B cell (primary cell): Measurements from ENCODE around the gene ZNF469. TPM values are rescaled to one million over a fixed set of nuclear protein-coding genes. Genes with fewer than 3 reads are reported as not detected.
"Not testable (repeated sequence)": the region's sequence is repeated elsewhere in the genome, so short reads cannot be mapped to it uniquely, and the experiment has no call there.

ENCODE experiments used
- ATAC-seq: fragments of 200-7000 bp; cut with Tn5 transposase; one replicate; pipeline ENCODE4 v1.10.0; 2021; ENCODE audit warnings: low read depth, mild to moderate bottlenecking, moderate number of reproducible peaks, moderate library complexity
- CTCF ChIA-PET: fragments of 350-600 bp; sonication (Branson Sonifier 250); formaldehyde crosslinking; loops from one replicate; lab custom pipeline; 2021; ENCODE audit warnings: antibody characterized with exemption, inconsistent platforms; lab: Charles Lee
- POLR2A ChIA-PET: fragments of 350-600 bp; sonication (Branson Sonifier 250); formaldehyde crosslinking; loops from one replicate; lab custom pipeline; 2021; ENCODE audit warnings: antibody characterized with exemption; lab: Charles Lee
- DNase-seq: peaks from one replicate; pipeline ENCODE4 v3.0.0; 2013
- H2AFZ ChIP-seq: 2 replicates; pipeline ENCODE4 v1.6.1; 2012; ENCODE audit warnings: mild to moderate bottlenecking, low read depth, low read length; ENCODE audit not compliant: insufficient read depth, poor library complexity, severe bottlenecking
- H3K27ac ChIP-seq, 2 donors: 1 replicate in 1 of 2; 2 replicates in 1 of 2; pipeline ENCODE4 v1.5.1; 2012 to 2013; ENCODE audit warnings: low read length in 2 of 2, mild to moderate bottlenecking in 2 of 2, moderate library complexity in 1 of 2
- H3K27me3 ChIP-seq, 4 experiments: fragments of 200-600 bp in 1 of 4; sonication (generic) in 1 of 4; replicated peaks in 1 of 4; 1 replicate in 2 of 4; 2 replicates in 2 of 4; pipeline versions ENCODE4 v1.6.1 to v1.7.0; 2013 to 2016; ENCODE audit warnings: low read length in 3 of 4, mild to moderate bottlenecking in 2 of 4, mixed read lengths in 1 of 4, moderate library complexity in 1 of 4; ENCODE audit not compliant: insufficient read depth in 4 of 4, control insufficient read depth in 3 of 4; ENCODE audit errors: control extremely low read depth in 1 of 4
- H3K36me3 ChIP-seq, 2 experiments: replicated peaks in 1 of 2; 1 replicate in 1 of 2; 2 replicates in 1 of 2; pipeline versions ENCODE4 v1.6.1 to v1.7.1; 2013; ENCODE audit warnings: low read length in 1 of 2; ENCODE audit not compliant: insufficient read depth in 2 of 2, control insufficient read depth in 1 of 2; ENCODE audit errors: control extremely low read depth in 1 of 2, extremely low read depth in 1 of 2
- H3K4me1 ChIP-seq, 2 donors: fragments of 200-600 bp in 1 of 2; sonication (generic) in 1 of 2; 1 replicate in 1 of 2; 2 replicates in 1 of 2; pipeline versions ENCODE4 v1.5.1 to v1.6.1; 2013 to 2017; ENCODE audit warnings: low read length in 2 of 2; ENCODE audit not compliant: control insufficient read depth in 2 of 2, insufficient read depth in 2 of 2
- H3K4me2 ChIP-seq: replicated peaks from 2 replicates; pipeline ENCODE3; 2012; ENCODE audit warnings: mild to moderate bottlenecking, low read depth, low read length; ENCODE audit not compliant: poor library complexity, severe bottlenecking
- H3K4me3 ChIP-seq, 5 experiments: fragments of 200-600 bp in 1 of 5; sonication (generic) in 1 of 5; 1 replicate in 3 of 5; 2 replicates in 2 of 5; pipeline versions ENCODE4 v1.5.1 to v1.7.0; 2011 to 2016; ENCODE audit warnings: low read length in 4 of 5, mild to moderate bottlenecking in 4 of 5, low read depth in 2 of 5, control low read depth in 1 of 5, moderate library complexity in 1 of 5; ENCODE audit not compliant: insufficient read depth in 1 of 5; ENCODE audit errors: control extremely low read depth in 1 of 5, extremely low read depth in 1 of 5
- H3K79me2 ChIP-seq: fragments of 200-600 bp; sonication (generic); one replicate; pipeline ENCODE4 v1.6.0; 2016; ENCODE audit warnings: low read length; ENCODE audit not compliant: control insufficient read depth, insufficient read depth
- H3K9ac ChIP-seq: fragments of 200-600 bp; sonication (generic); 2 replicates; pipeline ENCODE4 v1.6.1; 2017; ENCODE audit warnings: mild to moderate bottlenecking, low read length, moderate library complexity
- H3K9me3 ChIP-seq, 3 donors: one replicate each; pipeline versions ENCODE4 v1.6.1 to v1.7.1; 2013; ENCODE audit warnings: low read length in 2 of 3; ENCODE audit not compliant: control insufficient read depth in 2 of 3, insufficient read depth in 1 of 3; ENCODE audit errors: control extremely low read depth in 1 of 3
- H4K20me1 ChIP-seq: 2 replicates; pipeline ENCODE4 v1.6.0; 2012; ENCODE audit warnings: mild to moderate bottlenecking, low read length; ENCODE audit not compliant: insufficient read depth, control insufficient read depth, poor library complexity, severe bottlenecking
- H3K27ac Mint-ChIP-seq: one replicate; pipeline ENCODE4 v1.8.0; 2021; ENCODE audit warnings: mixed read lengths
- H3K27me3 Mint-ChIP-seq: one replicate; pipeline ENCODE4 v1.8.0; 2021; ENCODE audit warnings: mixed read lengths
- H3K4me1 Mint-ChIP-seq: one replicate; pipeline ENCODE4 v1.8.0; 2021; ENCODE audit warnings: mixed read lengths
- H3K4me3 Mint-ChIP-seq: one replicate; pipeline ENCODE4 v1.8.0; 2021; ENCODE audit warnings: mixed read lengths
- H3K9me3 Mint-ChIP-seq: one replicate; pipeline ENCODE4 v1.8.0; 2022; ENCODE audit warnings: mixed read lengths; ENCODE audit not compliant: insufficient read depth
- EZH2 ChIP-seq: IDR thresholded peaks from 2 replicates; pipeline ENCODE4 v1.6.1; 2012; ENCODE audit warnings: borderline replicate concordance, low read depth, mild to moderate bottlenecking, moderate library complexity, low read length; ENCODE audit not compliant: insufficient read depth, poor library complexity, severe bottlenecking
- WGBS: methylation state at CpG from one replicate; pipeline ENCODE4 v1.1.5; 2013; ENCODE audit warnings: missing lambda C conversion rate; ENCODE audit not compliant: insufficient coverage; 5-methylcytosine and 5-hydroxymethylcytosine counted together
- intact Hi-C: fragments of 100-400 bp; cut with micrococcal nuclease; formaldehyde crosslinking; loops from one replicate; pipeline ENCODE4 v1.10.0; 2022
- polyA plus RNA-seq: library from polyadenylated mRNA; depleted of rRNA; stranded (reverse); fragments of >200 nt; gene quantifications from 2 replicates; pipeline ENCODE4 v1.2.3, GENCODE V29; 2012
- total RNA-seq, 2 donors: library from RNA; stranded (reverse); fragments of 120-200 nt in 1 of 2; gene quantifications; 1 replicate in 1 of 2; 2 replicates in 1 of 2; pipeline versions ENCODE4 v1.2.3 to v1.2.4, GENCODE V29; 2013 to 2022
- TF ChIP-seq, protein P1 (sequence below): fragments of 200-600 bp; IDR thresholded peaks from one replicate; pipeline ENCODE4 v1.8.0; 2022; ENCODE audit warnings: antibody characterized with exemption, mild to moderate bottlenecking

ZNF469 gene
- total and polyA plus RNA-seq, 2 donors (not counting 1 experiment from before 2014, with no cell fraction given), result 0.25 to 5.9 TPM

GRCh38 chr16:88358023-88358420 is 24.7 kb upstream of the ZNF469 start:
- Mint-ChIP-seq H3K4me3 (no peak overlapping the region), H3K4me1 (peaks cover 2% of the 10 kb centered on the region), H3K27ac (no peak overlapping the region), H3K27me3 (peaks cover 17% of the 10 kb centered on the region), H3K9me3 (no peaks in the 10 kb centered on the region)
- Histone ChIP-seq H3K4me3 (no peak overlapping the region), H3K27me3 (peaks cover 0 to 4% (median 0%) of the 10 kb centered on the region in 4 experiments), H3K4me2 (no peak overlapping the region), H3K9ac (no peak overlapping the region), H3K79me2 (no peaks in the 10 kb centered on the region), H3K4me1 (no peaks in the 10 kb centered on the region), H3K9me3 (peaks cover 0 to 8% (median 3%) of the 10 kb centered on the region in 3 donors), H2AFZ (no peak overlapping the region), H3K27ac (no peak overlapping the region), H3K36me3 (no peaks in the 10 kb centered on the region), H4K20me1 (no peaks in the 10 kb centered on the region)
- POLR2A ChIA-PET, result no interaction called here
- WGBS, result 52% methylated on average over 16 of the region's 16 CpGs
- DNase-seq (no peak), ATAC-seq (no peak)
- TF ChIP-seq, protein P1, sequence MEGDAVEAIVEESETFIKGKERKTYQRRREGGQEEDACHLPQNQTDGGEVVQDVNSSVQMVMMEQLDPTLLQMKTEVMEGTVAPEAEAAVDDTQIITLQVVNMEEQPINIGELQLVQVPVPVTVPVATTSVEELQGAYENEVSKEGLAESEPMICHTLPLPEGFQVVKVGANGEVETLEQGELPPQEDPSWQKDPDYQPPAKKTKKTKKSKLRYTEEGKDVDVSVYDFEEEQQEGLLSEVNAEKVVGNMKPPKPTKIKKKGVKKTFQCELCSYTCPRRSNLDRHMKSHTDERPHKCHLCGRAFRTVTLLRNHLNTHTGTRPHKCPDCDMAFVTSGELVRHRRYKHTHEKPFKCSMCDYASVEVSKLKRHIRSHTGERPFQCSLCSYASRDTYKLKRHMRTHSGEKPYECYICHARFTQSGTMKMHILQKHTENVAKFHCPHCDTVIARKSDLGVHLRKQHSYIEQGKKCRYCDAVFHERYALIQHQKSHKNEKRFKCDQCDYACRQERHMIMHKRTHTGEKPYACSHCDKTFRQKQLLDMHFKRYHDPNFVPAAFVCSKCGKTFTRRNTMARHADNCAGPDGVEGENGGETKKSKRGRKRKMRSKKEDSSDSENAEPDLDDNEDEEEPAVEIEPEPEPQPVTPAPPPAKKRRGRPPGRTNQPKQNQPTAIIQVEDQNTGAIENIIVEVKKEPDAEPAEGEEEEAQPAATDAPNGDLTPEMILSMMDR, result no peak
- TF ChIP-seq EZH2, result no peak
- CTCF ChIA-PET, result no interaction called here
- intact Hi-C loops, result no loop called here

DNA sequence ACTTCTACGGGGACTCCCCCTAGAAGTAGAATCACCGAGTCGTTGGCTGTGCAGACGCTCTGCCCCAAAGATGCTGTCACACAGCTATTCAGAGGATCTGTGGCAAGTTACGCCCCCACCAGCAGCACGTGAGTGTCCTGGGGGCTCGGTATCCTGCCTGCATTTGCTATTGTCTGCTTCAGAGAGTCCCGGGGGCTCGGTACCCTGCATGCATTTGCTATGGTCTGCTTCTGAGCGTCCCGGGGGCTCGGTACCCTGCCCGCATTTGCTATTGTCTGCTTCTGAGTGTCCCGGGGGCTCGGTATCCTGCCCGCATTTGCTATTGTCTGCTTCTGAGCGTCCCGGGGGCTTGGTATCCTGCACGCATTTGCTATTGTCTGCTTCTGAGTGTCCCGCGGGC is 23.8 kb upstream of the ZNF469 start:
- no peaks in the 10 kb centered on the region for H3K36me3 ChIP-seq
- Mint-ChIP-seq H3K4me1 (peaks cover 11% of the 10 kb centered on the region), H3K27me3 (peaks cover 23% of the 10 kb centered on the region), H3K4me3 (no peak overlapping the region), H3K9me3 (peaks cover 2% of the 10 kb centered on the region), H3K27ac (no peak overlapping the region)
- TF ChIP-seq, protein P1, result no peak
- TF ChIP-seq EZH2, result no peak
- CTCF ChIA-PET, result no interaction called here
- DNase-seq (no peak), ATAC-seq (no peak)
- H3K27ac ChIP-seq, result no peak overlapping the region
- peaks cover 0 to 4% (median 0%) of the 10 kb centered on the region in 4 experiments for H3K27me3 ChIP-seq
- no peaks in the 10 kb centered on the region for H4K20me1 ChIP-seq
- no peak overlapping the region for H2AFZ ChIP-seq
- peaks cover 2 to 8% (median 3%) of the 10 kb centered on the region in 3 donors for H3K9me3 ChIP-seq
- POLR2A ChIA-PET, result no interaction called here
- intact Hi-C loops, result no loop called here
- no peak overlapping the region for H3K4me3 ChIP-seq
- peaks cover 3 to 5% of the 10 kb centered on the region in 2 donors for H3K4me1 ChIP-seq
- 89% methylated on average over 21 of the region's 21 CpGs for WGBS
- no peak overlapping the region for H3K9ac ChIP-seq
- H3K4me2 ChIP-seq, result no peak overlapping the region
- H3K79me2 ChIP-seq, result no peaks in the 10 kb centered on the region

DNA sequence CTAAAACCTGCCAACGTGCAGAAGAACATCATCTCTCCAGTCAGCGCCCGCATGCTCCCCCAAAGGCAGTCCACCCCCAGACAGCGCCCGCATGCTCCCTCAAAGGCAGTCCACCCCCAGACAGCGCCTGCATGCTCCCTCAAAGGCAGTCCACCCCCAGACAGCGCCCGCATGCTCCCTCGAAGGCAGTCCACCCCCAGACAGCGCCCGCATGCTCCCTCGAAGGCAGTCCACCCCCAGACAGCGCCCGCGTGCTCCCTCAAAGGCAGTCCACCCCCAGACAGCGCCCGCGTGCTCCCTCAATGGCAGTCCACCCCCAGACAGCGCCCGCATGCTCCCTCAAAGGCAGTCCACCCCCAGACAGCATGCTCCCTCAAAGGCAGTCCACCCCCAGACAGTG is 22.4 kb upstream of the ZNF469 start:
- H2AFZ ChIP-seq, H3K27ac Mint-ChIP-seq, H3K4me3 Mint-ChIP-seq, POLR2A ChIA-PET, H3K79me2 ChIP-seq, H3K27ac ChIP-seq, DNase-seq, ATAC-seq, H3K4me1 ChIP-seq, H3K9ac ChIP-seq, H3K9me3 Mint-ChIP-seq, intact Hi-C loops, H3K27me3 ChIP-seq, H3K36me3 ChIP-seq, H3K9me3 ChIP-seq, H3K4me2 ChIP-seq, H3K4me3 ChIP-seq, H4K20me1 ChIP-seq: not testable (repeated sequence)
- CTCF ChIA-PET, result interaction anchor here (1.0 kb wide), 1 partner anchor 636 kb away, joined by 3 read pairs; no protein-coding TSS in a partner anchor
- H3K27me3 Mint-ChIP-seq, result peaks cover 23% of the 10 kb centered on the region
- peaks cover 12% of the 10 kb centered on the region for H3K4me1 Mint-ChIP-seq
- 92% methylated on average over 10 of the region's 20 CpGs for WGBS
